ENCODE measurements around the gene LHFPL3.
"Not testable (repeated sequence)": the region's sequence is repeated elsewhere in the genome, so short reads cannot be mapped to it uniquely, and the experiment has no call there.

Gene LHFPL3

DNA sequence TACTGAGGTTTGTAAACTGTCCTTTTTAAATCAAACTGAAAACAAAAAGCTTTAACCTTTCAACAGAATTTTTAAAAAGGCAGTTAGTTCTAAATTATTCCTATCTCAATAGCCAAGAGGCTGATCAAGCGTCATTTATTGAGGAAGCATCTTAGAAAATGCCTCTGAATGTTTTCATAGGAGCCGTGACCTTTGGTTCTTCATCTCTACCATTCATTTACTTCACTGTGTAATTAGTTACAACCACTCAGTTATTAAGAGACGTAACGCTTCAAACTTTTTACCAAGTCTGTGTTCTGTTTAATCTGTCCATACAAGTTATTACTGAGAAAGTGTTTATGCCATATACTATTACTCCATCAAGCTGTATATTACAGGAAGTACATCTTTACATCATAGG, 578.2 kb downstream of the LHFPL3 start:
- DNase-seq, result no peak

DNA sequence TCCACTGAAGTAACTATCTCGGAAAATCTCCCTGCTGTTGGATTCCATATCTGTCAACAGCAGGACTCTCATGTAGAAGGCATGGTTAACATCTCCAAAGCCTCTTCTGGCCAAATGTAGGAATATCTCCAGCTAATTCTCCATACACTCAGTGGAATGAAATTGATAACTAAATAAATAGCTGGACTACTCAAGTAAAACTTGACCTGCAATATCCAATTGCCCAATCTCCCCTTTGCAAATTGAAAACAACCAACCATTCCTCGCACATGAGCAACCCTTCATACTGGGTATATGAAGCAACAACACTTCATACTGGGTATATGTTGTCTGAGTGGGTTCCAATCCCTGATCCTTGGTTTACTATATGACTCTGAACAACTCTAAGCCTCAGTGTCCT, 580.2 kb downstream of the LHFPL3 start:
- DNase-seq, result no peak

- no peak for DNase-seq
Measured at GRCh38 chr7:104909096-104909495, 580.7 kb downstream of the LHFPL3 start.

DNA sequence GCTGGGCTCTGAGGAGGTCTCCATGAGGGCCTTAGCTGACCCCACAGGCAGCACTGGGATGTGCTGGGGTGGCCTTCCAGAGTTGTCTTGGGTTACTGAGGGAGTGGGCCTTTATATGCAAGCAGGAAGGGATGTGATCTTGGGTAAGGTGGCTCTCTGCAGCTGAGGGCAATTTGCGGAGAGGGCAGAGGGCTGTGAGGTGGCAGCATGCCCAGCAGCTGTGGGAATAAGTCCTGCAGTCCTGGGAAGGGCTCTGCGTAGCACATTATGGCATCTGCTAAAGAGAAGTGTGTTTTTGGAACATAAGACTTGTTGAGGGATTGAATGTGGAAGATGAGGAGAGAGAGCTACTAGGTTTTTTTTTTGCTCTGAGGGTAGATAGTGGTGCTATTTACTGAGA, 586.0 kb downstream of the LHFPL3 start:
- no peak for DNase-seq

DNA sequence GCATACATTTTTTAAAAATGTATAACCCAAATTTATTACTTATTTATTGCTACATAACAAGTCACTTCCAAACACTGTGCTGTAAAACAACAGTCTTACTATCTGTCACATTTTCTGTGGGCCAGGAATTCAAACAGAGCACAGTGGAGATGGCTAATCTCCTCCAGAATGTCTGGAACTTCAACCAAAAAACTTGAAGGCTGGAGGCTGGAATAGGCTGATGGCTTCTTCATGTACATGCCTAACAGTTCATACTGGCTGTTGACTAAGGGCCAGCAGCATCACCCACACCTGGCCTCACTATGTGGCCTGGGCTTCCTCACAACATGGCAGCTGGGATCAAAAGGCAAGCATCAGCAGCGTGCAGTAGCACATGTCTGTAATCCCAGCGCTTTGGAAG, 593.2 kb downstream of the LHFPL3 start:
- DNase-seq, result no peak

GRCh38 chr7:104922182-104923009, 594.0 kb downstream of the LHFPL3 start:
- no peak for DNase-seq

DNA sequence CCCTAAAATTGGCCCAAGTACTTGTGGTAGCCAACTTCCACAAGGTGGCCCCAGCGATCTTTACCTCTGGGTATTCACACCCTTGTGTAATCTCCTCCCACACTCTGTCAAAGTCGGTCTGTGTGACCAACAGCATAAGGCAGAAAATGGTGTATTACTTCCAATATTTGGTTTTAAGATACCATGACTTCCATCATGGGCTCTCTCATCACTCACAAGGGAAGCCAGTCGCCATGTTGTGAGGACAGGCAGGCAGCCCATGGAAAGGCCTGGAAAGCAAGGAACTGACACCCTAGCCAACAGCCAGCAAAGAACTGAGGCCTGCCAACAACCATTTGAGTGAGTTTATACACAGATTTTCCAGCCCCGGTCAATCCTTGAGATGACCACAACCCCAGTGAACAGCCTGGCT, 594.6 kb downstream of the LHFPL3 start:
- DNase-seq, result no peak

DNA sequence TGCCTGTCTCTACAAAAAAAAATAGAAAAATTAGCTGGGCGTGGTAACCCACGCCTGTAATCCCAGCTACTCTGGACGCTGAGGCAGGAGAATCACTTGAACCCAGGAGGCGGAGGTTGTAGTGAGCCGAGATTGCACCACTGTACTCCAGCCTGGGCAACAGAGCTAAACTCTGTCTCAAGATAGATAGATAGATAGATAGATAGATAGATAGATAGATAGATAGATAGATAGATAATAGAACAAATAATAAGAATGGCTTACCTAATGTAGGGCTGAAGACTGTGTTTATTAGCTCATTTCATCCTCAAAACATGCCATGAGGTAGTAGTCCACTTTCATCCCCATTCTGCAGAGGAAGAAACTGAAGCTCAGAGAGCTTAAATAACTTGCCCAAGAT, 597.8 kb downstream of the LHFPL3 start:
- DNase-seq, result not testable (repeated sequence)

DNA sequence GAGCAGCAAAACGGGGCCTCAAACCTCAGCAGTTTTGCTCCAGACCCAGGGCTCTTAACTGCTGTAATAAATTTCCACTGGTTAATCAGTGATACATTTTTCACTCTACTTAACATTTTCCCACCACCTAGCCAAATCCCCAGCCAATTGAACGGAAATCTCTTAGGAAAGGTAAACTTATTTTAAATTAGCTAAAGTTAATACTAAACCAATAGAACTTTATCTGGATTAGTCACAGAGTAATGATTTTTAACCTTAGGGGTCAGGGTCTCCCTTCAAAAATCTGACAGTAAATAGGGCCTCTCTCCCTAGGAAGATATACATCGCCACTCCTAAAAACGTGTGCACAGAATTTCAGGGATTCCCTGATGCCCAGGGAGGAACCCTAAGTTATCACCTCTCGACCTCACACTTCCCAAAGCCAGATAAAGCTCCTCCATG, 598.2 kb downstream of the LHFPL3 start:
- no peak for DNase-seq

DNA sequence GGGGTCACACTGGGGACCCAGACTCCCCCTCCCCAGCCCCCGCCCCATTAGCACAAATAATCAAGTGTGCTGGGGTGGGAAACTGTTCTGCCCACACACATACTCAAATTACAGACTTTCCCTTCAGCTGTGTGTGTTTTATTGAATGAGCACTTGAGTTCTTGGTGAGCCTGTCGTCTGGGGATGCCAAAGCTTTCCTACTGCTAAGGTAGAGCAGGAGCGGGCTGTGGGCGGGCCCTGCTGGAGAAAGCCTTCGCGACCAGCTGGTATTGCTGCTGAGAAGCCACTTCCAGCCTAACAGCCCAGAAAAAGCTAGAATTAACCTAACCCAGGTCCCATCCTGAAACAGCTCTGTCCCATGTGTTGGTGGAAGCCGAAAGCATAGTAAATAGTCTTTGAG, 598.7 kb downstream of the LHFPL3 start:
- DNase-seq, result no peak

- no peak for DNase-seq
Measured at GRCh38 chr7:104928721-104929400, 600.5 kb downstream of the LHFPL3 start.

- DNase-seq, result no peak
Measured at GRCh38 chr7:104929921-104930320, 601.5 kb downstream of the LHFPL3 start.

GRCh38 chr7:104931181-104931781, 602.9 kb downstream of the LHFPL3 start:
- no peak for DNase-seq

DNA sequence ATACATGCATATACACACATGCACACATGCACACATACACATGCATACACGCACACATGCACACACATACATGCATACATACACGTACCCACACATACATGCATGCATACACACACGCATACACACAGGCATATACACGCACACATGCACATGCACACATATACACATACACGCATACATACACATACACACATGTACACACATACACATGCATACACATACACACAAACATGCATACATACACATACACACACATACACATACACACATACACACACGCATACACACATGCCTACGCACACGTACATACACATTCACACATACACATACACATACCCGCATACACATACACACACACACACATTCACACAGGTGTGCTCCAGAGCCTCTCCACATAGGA, 604.6 kb downstream of the LHFPL3 start:
- DNase-seq, result no peak

GRCh38 chr7:104933521-104933988, 605.2 kb downstream of the LHFPL3 start:
- no peak for DNase-seq

- no peak for DNase-seq
Measured at GRCh38 chr7:104934665-104935064, 606.3 kb downstream of the LHFPL3 start.

DNA sequence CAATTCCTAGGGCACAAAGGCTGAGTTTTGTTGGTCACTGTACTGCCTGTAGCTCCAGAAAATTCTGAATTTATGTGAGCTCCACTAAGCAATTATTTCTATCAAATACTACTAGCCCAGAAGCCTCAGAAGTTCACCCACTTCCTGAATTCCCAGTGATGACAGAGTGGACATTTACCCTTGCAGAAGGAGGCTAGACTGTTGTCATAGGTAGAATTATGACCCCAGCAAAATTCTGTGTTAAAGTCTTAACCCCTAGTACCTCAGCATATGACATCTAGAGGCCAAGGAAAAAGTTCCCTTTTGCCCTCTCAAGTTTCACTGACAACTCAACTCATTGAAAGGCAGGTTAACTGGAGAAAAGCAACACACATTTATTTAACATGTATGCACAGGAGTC, 606.9 kb downstream of the LHFPL3 start:
- no peak for DNase-seq

- DNase-seq, result no peak
Measured at GRCh38 chr7:104936546-104936945, 608.1 kb downstream of the LHFPL3 start.

DNA sequence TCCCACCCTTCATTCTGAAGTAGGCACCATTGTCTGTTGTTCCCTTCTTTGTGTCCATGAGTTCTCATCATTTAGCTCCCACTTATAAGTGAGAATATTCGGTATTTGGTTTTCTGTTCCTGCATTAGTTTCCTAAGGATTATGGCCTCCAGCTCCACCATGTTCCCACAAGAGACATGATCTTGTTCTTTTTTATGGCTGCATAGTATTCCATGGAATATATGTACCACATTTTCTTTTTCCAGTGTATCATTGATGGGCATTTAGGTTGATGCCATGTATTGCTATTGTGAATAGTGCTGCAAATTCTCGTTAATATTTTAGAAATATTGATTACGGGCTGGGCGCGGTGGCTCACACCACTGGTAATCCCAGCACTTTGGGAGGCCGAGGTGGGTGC, 609.1 kb downstream of the LHFPL3 start:
- DNase-seq, result not testable (repeated sequence)

DNA sequence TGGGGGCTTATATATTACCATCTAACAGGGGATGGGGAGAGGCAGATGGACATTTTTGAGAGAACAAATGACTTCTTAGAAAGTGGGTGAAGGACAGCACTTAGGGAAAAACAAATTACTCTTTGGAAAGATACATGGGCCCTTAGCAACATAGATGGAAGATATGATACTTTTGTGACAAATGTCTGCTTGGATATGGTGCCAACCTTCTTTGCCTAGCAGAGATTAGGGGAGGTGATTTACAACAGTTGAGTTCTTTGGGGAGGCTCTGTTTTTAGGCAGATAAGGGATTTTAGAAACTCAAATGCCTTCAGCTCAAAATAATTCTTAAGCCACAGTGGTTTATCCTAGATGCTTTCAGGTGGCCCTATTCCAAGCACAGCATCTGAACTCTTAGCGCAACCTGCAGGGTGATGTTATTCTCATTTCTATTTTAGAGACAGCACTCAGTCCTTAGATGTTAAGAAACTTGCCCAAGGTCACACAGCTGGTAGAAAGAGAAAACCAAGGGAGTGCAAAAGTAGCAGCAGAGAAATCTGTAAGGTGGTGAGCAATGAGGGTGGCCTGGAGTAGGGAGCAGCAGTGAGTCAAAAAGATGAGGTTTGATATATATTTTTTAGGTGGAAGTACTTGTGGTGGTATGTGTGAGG, 610.5 kb downstream of the LHFPL3 start:
- no peak for DNase-seq

GRCh38 chr7:104940023-104940710, 611.8 kb downstream of the LHFPL3 start:
- no peak for DNase-seq

DNA sequence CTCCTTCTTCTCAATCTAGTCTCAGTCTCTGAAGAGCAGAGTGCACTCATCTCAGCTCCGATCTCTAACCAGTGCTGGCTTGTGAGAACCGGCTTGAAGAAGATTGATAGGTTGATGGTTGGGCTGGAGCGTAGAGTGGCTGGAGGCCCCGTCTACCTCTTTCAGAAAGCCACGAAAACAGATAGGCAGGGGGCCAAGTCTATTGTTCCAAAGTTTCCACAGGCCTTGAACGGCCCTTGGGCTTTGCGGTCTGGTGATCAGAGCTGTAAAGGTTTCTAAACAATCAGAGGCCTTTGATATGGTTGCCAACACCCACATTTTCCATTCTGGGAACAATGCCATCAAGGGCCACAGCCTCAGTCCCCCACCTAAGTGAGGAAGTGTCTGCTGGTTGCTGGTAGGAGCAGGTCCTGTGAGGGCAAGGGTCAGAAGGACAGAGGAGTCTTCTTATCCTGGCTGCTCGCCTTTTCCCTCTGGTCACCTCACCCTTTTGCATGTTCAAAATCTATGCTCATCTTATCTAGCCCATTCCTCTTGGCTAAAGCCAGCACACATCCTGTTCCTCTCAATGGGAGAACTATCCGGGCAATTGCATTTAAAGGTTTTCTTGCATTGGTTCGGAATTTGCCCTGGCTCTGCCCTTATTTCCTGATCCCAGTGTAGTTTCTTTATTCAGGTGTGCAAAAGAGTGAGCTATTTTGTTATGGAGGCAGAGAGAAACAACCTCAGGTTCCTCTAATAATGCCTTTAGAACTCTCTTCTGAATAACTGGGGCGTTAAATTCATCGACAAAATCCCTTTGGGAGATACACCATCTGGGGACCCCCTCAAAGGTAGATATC, 615.3 kb downstream of the LHFPL3 start:
- DNase-seq, result no peak
